Dermis microvascular lymphatic vessel endothelial cell (primary cell): ENCODE results near the gene MRPL55. TPM values are rescaled to one million over a fixed set of nuclear protein-coding genes. Genes with fewer than 3 reads are reported as not detected.

ENCODE experiments used
- DNase-seq, 2 donors: peaks; one replicate each; pipeline versions ENCODE4 v3.0.0 to v3.0.0-alpha.2; 2010; ENCODE audit warnings: low read depth in 2 of 2
- total RNA-seq: library from RNA; depleted of rRNA; stranded (reverse); fragments of >200 nt; gene quantifications from 2 replicates; pipeline ENCODE4 v1.2.1, GENCODE V29; 2014

The MRPL55 gene
- total RNA-seq, 1 donor from 2014 or later = 47.0 TPM

DNA sequence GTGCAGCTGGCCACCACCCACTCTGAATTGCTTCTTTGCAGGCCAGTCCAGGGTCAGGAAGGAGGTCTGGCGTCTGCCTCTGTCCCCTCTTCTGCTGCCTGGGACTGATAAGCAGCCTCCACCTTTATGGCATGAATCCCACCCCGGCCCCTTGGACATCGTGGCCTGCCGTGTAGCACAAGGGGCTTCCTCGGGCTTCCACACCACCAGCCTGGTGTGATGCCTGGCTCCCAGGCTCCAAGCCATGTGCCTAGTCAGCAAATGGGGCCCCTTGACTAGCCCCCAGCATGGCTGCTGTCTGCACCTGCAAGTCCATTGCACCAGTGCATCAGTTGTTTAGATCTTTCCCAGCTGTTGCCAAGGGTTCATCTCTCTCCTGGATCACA is 36.4 kb downstream of the MRPL55 start:
- DNase-seq = no peak

DNA sequence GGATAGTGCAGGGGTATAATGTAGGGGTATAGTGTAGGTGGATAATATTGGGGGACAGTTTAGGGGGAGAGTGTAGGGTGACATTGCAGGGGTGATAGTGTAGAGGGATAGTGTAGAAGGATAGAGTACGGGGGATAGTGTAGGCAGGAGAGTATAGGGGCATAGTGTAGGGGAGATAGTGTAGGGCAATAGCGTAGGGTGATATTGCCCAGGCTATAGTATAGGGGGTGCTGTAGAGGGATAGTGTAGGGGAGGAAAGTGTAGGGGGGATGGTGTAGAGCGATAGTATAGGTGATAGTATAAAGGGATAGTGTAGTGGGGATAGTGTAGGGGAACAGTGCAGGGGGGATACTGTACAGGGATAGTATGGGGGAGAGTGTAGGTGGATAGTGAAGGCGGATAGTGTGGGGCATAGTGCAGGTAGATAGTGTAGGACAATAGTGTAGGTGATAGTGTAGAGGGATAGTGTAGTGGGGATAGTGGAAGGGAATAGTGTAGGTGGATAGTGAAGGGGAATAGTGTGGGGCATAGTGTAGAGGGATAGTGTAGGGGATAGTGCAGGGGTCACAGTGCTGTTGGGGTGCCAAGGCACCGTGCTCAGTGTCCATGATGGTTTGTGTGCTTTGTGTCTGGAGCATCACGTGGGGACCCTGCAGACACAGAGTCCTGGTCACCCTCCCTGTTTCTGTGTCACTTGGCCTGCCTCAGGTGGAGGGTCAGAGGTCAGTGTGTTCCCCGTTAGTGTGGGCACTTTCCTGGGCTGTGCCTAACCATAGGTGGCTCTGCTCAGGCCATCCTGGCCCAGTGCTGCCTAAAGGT is 37.1 kb downstream of the MRPL55 start:
- no peak for DNase-seq

DNA sequence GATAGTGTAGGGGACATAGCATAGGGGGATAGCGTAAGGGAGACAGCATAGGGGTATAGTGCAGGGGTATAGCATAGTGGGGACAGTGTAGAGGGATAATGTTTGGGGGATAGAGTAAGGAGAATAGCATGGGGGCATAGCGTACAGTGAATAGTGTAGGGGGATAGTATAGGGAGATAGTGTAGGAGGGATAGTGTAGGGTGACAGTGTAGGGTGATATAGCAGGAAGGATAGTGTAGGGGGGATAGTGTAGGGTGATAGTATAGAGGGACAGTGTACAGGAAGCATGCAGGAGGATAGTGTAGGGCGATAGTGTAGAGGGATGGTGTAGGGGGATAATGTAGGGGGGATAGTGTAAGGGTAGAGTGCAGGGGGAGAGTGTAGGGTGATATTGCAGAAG is 38.2 kb downstream of the MRPL55 start:
- no peak for DNase-seq

DNA sequence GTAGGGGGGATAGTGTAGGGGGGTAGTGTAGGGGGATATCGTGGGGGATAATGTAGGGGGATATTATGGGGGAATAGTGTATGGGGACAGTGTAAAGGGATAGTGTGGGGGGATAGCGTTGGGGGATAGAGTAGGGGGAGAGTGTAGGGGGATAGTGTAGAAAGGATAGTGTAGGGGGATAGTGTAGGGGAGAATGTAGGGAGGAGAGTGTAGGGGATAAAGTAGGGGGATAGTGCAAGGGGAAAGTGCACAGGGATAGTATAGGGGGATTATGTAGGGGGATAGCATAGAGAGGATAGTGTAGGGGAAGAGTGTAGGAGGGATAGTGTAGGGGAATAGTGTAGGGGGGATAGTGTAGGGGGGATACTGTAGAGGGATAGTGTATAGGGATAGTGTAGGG is 38.9 kb downstream of the MRPL55 start:
- DNase-seq = no peak

DNA sequence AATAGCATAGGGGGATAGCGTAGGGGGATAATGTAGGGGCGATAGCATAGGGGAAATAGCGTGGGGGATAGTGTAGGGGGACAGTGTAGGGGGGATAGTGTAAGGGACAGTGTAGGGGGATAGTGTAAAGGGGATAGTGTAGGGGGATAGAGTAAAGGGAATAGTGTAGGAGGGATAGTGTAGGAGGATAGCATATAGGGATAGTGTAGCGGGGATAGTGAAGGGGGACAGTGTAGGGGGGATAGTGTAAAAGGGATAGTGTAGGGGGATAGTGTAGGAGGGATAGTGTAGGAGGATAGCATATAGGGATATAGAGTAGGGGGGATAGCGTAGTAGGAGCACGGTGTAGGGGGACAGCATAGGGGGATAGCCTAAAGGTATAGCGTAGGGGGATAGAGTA is 40.7 kb downstream of the MRPL55 start:
- no peak for DNase-seq

DNA sequence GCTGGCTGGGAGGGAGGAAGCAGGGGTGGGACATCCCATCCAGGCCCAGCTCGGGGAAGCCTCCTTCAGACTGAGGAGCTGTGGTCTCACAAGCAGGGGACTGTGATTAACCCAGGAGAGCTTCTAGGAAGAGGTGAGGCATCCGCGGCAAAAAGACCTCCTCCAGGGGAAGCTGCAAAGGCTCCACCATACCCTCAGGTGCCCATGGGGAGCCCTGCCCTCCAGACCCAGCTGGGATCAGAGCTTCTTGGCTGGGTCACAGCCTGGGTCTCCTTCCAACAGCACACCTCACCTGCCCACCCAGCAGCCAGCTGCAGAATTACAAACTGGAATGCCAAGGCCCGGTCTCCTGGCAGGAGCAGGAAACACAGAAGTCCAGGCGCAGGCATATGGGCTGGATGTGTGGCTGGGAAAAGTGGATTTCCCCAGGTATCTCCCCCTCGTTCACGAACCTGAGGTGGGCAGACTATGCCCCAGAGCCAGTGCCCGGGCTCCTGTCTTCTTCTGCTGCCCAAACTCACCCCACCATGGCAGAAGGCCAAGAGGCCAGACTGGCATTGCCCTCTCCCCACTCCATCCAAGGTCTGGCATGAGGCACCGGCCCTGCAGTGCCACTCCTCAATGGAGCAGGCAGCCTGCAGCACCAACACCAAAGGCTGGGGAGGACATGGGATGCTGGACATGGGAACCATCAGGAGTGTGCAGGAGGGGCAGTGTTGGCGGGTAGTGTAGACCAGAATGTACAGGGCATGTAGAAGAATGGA is 42.0 kb downstream of the MRPL55 start:
- DNase-seq = no peak

DNA sequence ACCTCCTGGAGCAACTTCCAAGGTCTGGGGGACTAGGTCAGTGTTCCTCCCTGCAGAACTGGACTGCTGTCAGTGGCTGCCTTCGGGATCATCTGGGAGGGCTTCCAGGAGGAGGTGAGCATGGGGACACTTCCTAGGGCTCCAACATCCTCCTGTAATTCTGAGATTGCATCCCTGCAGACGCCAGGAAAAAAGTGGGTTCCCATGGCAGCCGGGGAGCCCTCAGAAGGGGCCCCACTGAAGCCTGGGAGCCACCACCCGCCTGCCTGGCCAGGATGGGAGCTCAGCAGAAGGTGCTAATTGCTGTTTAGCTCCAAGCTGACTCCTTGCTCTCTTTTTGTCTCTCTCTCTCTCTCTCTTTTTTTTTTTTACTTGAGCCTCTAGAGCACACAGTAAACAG is 42.7 kb downstream of the MRPL55 start:
- DNase-seq = no peak

DNA sequence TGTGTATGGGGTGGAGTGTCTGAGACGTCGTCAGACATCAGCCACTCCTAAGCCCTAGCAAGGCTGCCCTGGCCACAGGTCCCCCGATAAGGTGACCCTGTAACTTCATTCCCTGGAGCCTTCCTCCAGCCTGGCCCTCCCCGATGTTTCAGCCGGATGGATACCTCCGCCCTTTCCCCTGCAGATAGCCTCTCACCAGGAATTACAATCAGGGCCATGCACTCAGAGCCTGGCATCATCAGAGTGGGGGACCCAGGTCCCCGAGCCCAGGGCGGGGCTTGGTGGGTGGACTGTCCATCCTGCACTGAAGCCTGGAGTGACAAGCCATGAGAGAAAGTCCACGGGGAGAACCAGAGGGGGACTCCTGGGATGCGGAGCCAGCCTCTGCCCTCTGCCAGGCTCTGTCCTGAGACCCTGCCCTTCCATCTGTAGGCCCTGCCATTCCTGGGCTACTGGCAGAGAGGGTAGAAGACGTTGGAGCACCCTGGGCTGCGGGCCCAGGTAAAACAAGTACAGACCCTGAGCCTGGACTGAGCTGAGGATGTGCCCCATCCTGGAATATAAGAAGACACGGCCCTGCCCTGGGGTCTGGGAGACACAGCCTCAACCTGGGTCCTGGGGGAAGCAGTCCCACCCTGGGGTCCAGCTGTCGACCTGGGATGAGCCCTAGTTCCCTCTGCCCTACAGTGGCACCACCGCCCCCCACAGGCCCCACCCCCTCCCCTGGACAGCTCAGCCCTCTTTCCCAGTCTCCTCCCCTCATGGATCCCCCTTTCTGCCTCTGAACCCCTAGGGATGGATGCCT is 43.4 kb downstream of the MRPL55 start:
- no peak for DNase-seq

DNA sequence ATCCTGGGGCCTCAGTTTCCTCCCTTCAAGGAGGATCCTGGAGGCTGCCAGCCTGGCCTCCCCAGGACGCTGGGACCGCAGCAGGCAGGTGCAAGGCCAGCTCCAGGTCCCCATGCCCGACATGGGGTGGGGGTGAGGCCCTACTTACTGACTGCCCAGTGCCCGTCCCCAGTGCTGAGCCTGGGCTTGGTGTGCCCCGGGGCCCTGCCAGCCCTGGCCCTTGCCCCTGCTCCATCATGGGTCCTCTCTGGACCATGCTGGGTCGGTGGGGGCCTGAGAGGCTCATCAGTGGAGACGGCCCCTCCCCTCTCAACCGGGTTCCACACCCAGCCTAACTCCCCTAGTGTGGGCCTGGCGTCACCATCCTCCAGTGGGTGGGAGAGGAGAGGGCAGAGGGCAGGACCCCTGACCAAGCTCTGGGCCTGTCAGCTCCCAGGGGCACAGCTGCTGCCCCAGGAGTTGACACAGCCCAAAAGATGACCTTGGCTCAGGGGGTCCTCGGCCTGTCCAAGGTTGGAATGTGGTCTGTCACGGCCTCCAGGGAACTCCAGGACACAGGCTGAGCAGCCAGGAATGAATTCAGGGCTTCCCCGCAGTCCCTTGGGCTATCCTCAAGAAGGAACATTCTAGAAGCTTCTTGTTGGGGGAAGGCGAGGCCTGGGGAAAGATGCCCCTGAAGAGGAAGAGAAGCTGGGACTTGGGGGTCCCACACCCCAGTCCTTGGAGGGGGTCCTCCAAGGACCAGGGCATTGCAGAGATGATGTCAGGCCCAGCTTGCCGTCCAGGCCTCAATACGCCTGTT is 44.2 kb downstream of the MRPL55 start:
- no peak for DNase-seq

DNA sequence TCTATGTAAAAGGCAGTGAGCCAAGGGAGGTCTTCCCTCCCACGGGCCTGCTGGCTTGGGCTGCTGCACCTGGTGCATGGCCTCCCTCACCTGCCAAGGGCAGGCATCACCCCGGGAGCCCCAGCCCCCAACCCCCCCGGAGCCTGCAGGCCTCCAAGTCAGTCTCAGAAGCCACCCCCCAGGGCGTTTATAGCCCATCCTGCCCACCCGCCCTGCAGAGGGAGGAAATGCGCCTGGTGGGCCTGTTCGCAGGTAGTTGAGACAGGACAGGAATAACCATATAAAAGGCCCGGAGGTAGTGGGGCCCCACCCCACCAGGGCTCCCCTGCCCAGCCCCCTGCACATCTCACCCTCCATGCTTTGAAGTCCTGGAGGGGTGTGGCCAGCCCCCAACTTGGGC is 44.8 kb downstream of the MRPL55 start:
- no peak for DNase-seq

DNA sequence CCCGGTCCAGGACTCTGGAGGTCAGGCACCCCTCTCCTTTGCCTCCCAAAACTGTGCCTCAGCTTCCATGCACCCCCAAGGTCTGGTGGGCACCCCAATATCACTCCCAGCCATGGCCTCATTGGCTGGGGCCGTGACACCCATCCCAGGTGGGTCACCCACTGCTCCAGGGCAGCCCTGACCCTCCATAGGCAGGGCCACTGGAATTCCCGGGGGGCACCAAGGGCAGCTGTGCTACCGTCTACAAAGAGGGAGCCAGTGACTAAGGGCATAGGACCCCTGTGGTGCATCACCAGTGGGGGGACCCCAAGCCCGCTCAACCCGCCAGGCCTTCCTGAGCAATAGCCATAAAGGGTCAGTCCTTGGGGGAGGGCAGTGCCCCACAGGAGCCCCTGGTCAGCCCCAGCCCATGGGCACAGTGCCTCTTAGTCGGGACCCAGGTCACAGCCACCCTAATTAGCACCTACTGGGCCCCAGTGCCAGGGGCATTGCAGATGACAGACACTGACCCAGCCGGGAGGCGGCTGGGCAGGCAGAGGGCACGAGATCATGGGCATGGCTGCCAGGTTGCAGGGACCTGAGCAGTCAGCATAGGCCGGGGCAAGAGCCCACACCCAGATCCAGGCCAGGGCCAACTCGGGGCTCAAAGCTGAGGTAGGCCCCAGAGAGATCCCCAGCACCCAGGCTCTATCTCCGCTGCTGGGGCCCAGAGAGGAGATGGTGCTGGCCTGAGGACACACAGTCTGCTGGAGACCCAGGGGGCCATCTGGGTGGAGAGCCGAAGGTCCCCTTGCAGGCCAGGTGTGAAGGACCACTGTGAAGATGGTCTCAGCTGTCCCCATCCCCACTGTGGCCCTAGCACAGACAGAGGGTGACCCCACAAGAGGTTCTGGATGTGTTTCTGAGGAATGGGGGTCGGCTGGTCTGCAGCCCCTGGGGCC is 45.6 kb downstream of the MRPL55 start:
- DNase-seq = no peak

DNA sequence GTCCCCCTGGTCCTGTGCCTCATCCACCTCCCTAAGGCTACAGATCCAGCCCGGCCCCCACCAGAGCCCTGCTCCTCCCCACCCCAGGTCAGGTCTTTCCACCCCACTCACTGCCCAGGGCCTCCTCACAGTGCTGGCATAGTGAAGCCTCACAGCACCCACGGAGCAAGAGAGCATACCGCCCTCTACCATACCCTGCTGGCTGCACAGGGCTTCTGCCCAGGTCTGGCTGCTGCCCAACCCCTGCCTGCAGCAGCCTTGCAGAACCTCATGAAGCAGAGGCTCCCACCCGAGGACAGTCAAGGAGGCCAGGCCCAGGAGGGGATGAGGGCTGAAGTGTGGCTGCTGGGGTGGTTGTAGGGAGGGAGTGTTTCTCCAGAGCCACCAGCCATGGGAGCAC is 46.3 kb downstream of the MRPL55 start:
- no peak for DNase-seq

DNA sequence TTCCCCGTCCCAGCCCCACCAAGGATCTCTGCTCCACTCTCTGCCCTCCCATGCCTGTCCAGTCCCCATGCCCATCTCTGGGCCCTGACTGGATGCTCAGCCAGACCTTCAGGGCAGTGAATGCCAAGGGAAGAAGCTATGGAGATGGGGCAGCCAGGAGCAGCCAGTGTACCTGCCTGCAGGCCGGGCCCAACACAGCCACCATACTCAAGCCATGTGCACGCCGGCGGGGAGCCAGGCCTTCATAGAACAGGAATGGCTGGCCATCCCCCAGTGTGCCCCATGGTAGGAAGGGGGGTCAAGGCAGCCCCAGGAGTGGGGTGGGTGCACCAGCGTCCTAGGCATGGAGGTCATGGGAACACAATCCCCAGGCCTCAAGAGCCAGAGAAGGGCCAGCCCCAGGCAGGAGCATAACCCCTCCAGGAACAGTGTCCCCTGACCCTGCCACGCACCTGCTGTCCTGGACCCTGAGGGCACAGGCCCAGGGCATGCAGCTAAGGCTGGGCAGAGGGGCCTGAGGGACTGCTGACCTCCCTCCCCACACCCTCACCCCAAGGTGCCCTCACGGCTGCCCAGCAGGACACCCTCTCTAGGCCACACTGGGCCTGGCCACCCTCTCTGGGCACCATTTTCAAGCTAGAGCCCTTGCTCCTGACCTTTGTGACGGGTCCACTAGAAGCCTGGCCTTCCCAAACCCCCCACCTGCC is 46.9 kb downstream of the MRPL55 start:
- DNase-seq = no peak

DNA sequence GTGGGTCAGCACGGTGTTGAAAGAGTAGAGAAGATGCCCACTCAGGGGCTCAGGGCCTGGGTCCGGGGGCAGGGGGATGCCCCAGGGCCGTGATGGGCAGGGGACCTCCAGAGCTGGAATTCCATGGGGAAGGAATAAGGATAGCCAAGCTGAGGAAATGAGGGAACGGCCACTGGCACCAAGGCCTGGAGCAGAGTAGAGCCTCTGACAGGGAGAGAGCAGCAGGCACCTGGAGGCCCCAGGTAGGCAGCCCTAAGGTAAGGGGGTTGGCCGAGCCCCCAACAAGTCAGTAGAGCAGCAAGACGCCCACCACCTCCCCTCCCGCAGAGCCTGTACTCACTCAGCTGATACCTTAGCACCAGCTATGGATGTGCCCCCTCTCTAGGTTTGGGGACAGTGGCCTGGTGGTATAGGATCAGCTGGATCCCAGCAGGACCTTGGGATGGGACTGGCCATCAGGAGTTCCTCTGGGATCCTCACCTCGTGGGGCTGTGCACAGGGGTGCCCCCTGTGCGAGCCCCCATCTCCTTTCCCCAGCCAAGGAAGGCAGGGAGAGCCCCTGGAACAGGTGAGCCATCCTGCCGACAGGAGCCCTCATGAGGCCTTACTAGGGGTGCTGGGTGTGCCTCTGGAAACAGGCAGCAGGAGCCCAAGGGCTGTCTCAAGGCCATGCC is 47.6 kb downstream of the MRPL55 start:
- DNase-seq = no peak

DNA sequence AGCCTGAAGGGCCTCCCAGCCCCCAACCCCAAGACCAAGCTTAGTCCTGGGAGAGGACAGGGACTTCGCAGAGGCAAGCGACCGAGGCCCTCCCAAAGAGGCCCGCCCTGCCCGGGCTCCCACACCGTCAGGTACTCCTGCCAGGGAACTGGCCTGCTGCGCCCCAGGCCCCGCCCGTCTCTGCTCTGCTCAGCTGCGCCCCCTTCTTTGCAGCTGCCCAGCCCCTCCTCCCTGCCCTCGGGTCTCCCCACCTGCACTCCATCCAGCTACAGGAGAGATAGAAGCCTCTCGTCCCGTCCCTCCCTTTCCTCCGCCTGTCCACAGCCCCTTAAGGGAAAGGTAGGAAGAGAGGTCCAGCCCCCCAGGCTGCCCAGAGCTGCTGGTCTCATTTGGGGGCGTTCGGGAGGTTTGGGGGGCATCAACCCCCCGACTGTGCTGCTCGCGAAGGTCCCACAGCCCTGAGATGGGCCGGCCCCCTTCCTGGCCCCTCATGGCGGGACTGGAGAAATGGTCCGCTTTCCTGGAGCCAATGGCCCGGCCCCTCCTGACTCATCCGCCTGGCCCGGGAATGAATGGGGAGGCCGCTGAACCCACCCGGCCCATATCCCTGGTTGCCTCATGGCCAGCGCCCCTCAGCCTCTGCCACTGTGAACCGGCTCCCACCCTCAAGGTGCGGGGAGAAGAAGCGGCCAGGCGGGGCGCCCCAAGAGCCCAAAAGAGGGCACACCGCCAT is 48.5 kb downstream of the MRPL55 start:
- peak in 1 of 2 donors; percentile 25 for DNase-seq

DNA sequence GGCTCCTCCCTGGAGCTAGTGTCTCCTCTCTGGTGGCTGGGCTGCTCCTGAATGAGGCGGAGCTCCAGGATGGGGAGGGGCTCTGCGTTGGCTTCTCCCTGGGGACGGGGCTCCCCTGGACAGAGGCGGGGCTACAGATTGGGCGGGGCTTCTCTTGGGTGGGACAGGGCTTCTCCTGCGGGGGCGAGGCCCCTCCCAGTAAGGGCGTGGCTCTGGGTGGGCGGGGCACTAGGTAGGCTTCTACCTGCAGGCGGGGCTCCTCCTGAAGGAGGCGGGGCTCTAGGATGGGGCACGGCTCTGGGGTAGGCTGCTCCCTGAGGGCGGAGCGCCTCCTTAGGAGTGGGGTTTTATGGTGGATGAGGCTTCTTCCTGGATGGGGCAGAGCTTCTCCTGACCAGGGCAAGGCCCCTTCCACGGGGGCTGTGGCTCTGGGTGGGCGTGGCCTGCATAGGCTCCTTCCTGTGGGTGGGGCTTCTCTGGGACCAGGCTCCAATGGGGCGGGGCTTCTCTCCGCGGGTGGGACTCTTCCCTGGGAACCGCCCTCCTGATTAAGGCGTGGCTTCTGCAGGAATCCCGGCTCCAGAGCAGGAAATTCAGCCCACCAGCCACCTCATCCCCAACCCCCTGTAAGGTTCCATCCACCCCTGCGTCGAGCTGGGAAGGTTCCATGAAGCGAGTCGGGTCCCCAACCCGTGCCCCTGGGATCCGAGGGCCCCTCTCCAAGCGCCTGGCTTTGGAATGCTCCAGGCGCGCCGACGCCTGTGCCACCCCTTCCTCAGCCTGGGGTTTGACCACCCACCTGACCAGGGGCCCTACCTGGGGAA is 49.3 kb downstream of the MRPL55 start:
- DNase-seq = peak in 1 of 2 donors; percentile 36

DNA sequence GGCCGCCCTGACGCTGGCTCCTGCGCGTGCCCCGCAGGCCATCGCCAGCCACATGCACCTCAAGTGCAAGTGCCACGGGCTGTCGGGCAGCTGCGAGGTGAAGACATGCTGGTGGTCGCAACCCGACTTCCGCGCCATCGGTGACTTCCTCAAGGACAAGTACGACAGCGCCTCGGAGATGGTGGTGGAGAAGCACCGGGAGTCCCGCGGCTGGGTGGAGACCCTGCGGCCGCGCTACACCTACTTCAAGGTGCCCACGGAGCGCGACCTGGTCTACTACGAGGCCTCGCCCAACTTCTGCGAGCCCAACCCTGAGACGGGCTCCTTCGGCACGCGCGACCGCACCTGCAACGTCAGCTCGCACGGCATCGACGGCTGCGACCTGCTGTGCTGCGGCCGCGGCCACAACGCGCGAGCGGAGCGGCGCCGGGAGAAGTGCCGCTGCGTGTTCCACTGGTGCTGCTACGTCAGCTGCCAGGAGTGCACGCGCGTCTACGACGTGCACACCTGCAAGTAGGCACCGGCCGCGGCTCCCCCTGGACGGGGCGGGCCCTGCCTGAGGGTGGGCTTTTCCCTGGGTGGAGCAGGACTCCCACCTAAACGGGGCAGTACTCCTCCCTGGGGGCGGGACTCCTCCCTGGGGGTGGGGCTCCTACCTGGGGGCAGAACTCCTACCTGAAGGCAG is 50.0 kb downstream of the MRPL55 start:
- no peak for DNase-seq
